Measurements from ENCODE around the gene KRT6B.
"Not testable (repeated sequence)": the region's sequence is repeated elsewhere in the genome, so short reads cannot be mapped to it uniquely, and the experiment has no call there.

Gene KRT6B

DNA sequence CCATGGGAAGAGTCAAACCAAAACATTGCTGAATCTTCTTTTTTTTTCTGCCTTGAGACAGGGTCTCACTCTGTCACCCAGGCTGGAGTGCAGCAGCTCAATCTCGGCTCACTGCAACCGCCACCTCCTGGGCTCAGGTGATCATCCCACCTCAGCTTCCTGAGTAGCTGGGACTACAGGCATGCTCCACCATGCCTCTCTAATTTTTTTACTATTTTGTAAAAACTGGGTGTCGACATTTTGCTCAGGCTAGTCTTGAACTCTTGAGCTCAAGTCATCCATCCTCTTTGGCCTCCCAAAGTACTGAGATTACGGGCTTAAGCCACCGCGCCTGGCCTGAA lies 16.3 kb downstream of the KRT6B start:
- DNase-seq, result no peak

DNA sequence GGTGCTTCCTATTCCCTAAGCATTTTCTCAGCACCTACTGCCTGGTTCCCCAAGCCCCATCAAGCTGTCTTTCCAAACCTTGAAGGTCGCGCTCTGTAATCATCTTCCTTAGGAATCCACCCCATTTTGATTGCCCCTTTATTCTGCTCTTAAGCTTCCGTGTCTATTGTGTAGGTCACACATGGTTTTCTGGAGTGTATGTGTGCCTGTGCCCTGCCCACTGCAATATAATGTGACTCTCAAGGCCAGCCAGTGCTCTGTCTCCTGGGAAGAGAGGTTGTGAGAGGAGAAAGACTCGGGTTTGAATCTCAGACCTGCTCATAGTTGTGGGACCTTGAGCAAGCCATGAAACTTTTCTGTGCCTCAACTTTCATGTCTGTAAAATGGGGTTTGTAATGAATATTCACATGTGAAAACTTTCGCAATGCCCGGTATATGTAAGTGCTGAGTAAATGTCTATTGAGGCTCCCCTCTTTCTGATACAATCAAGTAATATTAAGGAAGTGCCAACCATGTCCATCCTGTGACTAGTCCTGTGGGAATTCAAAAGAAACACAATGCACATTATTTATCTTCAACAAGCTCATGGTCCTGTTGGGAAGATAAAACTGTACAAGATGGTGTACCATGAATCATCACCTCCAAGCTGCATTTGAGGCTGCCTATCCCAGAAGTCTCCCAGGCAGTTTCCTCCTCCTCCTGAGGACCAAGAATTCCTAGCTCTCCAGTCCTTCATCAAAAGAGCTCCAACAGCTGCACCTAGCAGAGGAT lies 17.0 kb downstream of the KRT6B start:
- DNase-seq, result no peak

DNA sequence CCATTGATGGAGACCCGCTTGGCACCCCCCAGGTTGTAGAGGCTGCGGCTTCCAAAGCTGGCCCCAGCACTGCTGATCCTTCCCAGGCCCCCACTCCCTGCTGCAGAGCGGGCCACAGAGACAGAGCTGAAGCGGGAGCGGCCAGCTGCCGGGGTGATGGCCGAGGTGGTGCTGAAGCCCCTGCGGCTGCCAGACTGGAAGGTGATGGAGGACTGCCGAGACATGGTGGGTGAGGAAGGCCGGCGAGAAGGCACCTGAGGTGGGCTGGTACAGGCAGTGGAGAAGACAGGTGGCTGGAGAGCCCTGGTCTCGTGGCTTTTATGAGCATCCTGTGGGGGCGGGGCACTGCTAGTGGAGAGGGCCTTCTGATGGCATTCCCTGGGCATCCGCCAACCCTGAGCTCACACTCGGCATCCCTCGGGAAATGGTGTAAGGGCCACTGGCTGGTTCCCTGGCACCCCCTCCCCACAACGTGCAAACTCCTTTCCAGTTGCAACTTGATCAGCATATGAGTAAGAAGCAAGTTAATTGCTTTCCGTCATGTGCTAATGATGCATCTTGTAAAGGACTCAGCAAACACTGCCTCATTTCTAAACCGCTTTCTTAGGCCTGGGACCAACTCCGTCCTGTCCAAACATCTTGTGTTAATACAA lies 17.7 kb downstream of the KRT6B start, which contains the start of gene KRT75:
Gene KRT75, minus strand, starts transcription at position 291 of the 653 bp plus-strand sequence. Its CDS starts 67 bp downstream, at position 224.
- DNase-seq, result no peak

DNA sequence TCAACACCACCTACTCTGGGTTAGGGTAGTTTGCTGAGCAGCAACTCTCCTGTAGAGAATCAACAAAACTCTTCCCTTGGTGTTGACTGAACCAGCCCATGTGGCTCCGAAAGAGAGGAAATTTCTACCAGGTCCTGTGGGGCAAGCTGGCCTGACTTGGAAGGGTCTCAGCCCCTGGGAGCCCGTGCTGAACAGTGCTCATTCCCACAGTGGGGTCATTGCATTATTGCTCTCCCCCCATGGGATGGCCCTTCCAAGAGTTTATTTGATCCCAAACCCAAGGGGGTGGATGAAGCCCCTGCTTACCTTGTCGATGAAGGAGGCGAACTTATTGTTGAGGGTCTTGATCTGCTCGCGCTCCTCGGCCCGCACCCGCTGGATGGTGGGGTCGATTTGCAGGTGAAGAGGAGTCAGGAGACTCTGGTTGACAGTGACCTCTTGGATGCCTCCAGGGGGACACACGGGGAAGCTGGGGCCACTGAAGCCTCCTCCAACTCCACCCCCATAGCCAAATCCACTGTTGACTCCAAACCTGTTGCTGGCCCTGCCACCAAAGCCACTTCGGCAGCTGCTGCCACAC lies 18.4 kb downstream of the KRT6B start:
- DNase-seq, result no peak

DNA sequence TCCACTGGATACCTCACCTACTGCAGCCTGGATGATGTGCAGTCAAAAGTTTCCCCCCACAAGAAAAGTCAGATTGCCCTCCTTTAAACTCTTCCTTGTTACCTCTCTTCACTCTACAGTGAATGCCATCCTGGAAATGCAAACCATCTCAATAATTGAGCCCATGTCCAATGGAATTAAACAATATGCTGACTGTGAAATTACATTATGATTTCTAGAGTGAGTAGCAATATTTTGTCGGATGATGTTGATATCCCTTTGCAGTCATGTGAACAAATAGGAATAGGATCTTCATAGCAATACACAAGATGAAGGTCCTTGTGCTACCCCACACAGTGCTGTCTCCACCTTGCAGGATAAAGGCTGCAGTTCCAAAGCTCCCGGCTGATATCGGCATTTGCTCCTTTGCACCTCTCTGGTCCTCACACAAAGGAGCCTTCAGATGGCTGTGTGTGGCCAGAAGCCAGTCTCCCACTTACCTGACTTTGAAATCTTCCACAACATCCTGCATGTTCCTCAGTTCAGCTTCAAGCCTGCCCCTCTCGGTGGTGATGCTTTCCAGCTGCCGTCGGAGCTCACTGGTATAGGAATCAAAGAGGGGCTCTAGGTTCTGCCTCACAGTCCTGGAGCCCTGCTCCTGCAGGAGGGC lies 19.3 kb downstream of the KRT6B start:
- DNase-seq, result no peak

DNA sequence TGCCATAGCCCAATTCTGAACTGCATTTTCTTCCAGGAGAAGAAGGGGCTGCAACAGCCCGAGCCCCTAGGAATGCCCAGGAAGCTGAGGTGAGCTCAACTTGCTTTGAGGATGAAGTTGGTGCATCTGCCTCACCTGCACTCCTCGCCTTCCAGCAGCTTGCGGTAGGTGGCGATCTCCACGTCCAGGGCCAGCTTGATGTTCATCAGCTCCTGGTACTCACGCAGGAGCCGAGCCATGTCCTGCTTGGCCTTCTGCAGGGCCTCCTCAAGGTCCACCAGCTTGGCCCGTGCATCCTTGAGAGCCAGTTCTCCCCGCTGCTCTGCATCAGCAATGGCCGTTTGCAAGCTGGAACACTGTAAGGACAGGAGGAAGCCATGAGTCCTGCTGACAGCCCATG lies 23.8 kb downstream of the KRT6B start:
- no peak for DNase-seq

DNA sequence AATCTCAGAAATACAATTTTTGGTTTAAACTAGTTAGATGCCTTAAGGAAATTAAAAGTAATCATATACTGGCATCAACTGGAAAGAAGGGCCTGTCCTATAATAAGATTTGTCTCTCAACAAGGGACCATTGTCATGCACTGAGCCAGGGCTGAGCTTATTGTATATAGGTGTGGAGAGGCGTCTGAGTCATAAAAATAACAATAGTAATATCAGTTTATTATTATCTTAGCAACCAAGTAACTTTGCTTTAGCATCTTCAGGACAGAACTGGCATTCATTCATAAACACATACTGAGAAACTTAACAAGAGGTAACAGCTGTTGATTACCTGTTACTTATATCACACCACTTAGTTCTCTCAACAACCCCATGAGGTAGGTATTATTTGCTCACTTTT lies 24.9 kb downstream of the KRT6B start:
- DNase-seq, result no peak

DNA sequence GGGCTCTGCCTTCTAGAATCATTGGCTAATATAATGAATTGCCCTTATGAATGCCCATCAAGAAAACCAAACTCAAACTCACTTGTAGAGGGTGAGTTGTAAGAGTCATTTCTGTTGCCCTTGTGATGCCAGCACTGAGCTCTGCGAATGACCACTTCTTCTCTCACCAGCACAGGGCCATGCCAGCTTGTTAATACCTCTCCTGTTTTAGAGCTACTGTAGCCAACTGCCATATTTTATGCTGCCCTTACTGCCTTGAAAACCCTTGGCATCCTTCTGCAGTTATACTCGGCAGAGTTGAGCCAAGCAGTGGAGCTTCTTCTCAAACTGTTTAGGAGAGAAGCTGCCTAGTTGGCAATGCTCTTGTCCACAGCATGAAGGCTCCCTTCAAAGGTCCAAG lies 25.9 kb downstream of the KRT6B start:
- no peak for DNase-seq

DNA sequence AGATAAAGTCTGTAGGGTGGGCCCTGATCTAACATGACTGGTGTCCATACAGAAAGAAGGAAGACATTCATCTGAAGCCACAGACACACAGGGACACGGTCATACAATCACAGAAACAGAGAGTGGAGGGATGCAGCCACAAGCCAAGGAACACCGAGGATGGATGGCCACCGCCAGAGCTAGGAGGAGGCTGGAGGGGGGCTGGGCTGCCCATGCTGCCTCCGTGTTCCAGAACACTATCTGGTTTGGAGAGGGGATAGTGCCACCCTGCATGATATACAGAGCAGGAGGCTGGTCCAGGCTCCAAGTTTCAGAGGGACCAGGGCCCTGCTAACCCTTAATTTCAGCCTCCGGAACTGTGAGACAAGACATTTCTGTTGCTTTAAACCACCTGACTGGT lies 26.5 kb downstream of the KRT6B start:
- DNase-seq, result no peak

DNA sequence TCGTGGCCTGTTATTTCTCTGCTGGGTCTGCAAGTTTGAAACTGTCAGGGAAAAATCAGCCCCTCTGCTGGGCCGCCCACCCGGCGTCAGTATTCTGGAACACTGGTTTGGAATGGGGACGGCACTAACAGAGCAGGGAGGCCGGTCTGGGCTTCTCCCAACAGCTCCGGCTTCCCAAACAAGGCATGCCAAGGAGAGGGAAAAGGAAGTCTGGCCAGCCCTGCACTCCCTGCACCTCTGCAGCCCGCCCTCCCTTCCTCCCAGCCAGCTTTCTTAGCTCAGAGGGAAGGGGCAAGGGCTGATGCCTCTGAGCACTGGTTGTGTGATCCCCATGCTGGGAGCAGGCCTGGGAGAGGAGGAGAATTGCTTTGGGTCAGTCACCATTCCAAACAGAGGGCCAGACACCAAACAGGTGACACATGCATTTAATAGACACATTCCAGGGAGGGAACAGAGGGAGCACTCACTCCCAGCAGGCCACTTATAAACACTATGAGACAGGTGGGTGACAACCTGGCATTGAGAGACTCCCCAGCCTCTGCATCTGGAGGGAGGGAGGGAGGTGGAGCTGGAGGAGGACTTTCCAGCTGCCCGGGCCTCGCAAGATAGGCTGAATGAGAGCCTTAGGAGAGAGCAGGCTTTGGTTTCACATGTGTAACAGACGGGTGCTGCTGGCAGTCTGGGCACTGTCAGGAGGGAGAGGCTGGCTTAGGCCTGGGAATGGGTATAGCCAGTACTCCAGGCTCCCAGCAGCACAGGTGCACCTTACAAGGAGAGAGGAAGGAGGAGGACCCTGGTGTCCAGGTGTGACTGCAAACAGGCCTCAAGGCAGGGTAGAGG lies 28.1 kb downstream of the KRT6B start:
- DNase-seq, result no peak

DNA sequence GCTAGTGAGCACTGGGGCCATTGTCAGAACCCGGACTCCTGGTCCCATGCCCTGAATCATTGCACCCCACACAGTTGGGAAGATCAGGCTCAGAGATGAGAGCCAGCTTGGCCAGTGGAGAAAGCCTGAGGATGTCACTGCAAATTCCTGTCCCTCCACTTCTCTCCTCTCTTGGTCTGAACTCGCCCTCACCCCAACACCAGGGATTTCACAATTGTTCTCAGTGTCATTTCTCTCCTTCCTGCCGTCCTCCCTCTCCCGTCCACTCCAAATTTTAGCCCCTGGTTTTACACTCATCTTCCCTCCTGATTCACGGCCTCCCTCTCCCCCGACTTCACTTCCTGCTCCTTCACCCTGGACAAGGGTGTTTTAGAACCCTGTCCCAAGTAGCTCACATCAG lies 28.9 kb downstream of the KRT6B start:
- no peak for DNase-seq

DNA sequence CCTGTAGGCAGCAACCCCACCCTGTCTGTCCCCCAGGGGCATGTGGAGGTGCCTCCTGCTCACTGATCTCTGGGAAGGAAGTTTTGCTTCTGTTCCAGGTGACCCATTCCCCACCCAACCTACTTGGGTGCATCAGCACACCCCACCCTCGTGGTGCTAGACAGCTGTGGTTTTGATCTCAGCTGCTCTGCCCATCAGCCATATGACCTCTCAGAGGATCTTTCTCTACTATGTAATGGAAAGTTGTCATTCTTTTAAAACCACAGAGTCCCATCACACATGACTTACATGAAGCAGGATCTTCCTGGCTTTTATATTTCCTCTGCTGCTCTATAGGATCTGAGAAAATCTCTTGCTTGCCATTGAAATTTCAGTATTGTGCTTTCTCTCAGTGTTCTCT lies 32.3 kb downstream of the KRT6B start:
- no peak for DNase-seq

DNA sequence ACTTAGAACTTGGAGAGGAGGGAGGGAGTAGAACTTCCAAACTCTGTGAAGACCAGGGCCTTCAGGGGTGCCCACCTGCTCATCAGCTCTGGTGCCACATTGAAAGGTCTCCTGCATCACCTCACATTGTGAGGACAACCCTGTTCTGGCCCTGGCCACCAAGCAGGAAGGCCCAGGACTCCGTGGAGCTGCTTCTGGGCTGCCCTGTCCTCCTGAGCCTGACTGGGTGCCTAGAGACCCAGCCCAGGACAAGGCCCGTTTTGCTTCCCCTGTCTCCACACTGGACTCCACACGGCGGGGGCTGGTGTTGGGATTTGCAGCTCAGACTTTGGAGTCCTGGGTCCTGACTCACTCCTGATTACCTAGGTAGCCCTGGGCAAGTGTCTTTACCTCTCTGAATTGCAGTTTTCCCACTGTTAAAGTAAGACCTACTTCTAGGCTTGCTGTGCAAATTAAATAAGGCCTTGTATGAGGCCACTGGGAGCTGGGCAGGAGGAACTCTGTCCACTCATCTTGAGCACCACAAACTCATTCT lies 33.3 kb downstream of the KRT6B start:
- no peak for DNase-seq

DNA sequence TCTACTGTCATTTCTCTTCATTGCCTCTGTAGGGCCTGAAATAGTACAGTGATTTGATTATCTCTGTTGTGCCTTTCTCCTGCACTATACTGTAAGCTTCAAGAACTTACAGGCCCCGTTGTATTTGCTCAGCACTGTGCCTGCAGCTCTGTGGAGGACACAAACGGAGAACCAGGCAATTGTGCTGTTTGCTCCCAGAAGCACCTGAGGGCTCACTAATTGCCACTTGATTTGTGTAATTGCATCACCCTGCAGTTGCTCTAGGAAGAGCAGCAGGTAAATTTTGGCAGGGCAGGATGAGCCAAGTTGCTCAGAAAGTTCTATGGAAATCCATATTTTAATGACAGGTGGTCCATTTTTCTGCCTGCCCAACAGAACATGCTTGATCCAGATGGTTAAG lies 34.2 kb downstream of the KRT6B start:
- no peak for DNase-seq

DNA sequence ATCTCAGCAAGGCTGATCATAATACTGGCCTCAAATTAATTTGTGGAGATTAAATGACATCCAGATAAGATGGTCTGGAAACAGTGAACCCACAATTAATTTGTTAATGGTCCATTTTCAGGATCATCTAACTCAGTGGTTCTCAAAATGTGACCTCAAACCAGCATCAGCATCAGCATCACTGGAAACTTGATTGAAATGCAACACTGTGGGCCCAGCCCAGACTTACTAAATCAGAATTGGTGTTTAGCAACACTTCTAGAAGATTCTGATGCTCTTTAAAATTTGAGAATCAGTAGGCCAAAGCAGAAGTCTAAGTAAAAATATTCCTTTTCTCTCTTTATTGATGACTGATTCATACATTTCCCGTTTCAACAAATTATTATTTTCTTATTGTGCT lies 35.2 kb downstream of the KRT6B start:
- DNase-seq, result no peak

DNA sequence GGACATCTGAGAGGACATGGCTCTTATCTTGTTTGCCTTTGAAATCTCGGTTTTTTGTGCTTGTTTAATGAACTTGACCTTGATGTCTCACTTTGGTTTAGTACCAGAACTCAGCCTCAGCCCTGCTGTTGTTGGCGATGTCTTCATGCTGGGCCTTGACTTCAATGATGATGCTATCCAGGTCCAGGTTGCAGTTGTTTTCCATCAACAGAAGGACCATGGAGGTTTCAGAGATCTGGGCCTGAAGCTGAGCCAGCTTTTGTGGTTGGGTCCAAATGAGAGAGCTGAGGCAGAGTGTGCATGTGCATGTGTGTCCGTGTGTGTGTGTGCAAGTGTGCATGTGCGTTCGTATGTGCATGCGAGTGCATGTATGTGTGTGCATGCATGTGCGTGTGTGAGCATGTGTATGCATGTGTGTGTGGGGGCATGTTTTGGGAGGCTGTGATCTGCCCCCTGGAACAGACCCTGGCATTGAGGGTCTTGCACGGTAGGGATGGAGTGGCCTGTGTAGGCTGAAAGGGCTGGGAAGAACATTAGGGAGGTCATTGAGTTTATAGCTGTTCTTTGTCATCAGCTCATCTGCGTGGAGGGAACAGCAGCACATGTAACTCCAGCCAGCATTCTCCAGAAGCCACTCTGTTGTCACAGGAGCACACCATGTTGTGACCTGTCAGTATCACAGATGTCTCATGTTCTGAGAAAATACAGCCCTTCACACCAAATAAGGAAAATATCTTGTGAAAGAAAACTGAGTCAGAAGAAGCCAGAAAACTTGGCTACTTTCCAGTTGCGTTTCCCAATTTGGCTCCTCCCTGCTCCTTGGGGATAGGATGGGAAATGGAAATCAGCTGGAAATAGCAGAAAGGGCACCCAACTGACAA lies 35.8 kb downstream of the KRT6B start:
- no peak for DNase-seq

DNA sequence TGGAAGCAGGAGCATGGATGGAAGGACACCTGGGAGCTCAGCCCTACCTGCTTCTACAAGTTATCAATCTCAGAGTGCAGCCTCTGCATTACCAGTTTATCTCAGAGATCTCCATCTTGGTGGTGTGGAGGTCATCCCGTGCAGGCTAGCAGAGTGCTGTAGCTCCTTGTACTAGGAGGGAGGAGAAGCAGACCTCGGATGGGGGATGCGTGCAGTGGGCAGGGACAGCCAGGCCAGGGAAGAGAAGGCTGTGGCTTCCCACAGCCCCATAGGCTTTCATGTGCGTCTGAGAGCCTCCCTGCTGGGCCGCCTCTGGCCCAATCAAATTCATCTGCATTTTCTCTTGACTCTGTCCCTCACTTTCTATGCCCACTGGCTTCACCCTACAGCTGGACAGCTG lies 37.0 kb downstream of the KRT6B start:
- no peak for DNase-seq

DNA sequence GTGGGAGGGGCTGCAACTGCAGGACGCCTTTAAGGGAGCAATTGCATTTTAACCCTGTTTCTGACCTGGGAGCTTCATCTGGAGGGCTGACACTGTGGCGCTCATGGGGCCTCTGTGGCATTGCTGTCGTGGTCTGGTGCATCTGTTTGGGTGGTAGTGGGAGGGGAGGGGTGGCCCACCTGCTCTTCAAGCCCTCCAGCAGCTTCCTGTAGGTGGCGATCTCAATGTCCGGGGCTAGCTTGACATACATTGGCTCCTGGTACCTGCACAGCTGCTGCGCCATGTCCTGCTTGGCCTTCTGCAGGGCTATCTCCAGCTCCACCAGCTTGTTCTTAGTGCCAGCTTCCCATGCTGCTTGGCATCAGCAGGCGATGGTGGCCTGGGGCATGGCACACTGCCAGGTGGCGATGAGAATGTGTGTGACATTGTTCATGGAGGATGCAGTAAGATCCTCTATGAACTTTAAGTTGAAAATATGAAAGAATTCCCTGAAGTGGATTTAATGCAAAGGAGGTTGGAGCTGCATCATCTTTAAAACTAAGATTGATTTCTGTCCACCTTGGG lies 38.1 kb downstream of the KRT6B start:
- DNase-seq, result no peak

DNA sequence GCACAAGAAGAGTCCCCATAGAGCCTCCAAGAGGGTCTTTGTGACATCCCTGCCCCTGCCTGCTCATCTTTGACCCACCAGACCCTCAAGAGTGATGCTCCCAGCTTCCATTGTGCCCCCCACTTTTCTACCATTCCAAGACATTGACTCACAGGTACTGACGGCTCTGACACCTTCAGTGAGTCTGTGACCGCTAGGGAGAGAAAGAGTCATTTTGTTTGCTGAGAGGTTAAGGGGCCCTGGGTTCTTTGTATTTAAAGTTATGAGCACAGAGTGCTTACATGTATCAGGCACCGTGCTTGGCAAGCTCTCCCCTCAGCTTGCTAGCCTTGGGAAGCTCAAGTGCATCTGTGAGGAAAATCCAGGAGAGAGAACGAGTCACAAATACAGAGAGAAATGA lies 38.7 kb downstream of the KRT6B start:
- no peak for DNase-seq

DNA sequence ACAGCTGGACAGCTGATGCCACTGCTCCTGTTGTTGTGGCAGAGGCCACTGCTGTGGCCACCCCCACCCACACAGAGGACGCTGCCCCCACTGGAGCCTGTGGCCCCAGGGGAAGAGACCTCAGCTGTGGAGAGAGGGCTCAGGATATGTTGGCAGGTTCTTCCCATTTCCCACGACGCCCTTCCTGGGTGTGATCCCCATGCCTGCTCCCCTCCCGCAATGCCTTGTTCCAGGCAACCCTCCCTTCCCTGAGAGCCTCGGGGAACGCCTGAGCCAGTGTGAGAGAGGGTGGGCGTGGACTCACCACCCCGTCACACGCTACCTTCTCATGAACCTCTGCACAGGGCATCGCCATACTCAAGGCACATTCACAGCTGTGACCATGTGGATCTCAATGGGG lies 40.1 kb downstream of the KRT6B start:
- no peak for DNase-seq

DNA sequence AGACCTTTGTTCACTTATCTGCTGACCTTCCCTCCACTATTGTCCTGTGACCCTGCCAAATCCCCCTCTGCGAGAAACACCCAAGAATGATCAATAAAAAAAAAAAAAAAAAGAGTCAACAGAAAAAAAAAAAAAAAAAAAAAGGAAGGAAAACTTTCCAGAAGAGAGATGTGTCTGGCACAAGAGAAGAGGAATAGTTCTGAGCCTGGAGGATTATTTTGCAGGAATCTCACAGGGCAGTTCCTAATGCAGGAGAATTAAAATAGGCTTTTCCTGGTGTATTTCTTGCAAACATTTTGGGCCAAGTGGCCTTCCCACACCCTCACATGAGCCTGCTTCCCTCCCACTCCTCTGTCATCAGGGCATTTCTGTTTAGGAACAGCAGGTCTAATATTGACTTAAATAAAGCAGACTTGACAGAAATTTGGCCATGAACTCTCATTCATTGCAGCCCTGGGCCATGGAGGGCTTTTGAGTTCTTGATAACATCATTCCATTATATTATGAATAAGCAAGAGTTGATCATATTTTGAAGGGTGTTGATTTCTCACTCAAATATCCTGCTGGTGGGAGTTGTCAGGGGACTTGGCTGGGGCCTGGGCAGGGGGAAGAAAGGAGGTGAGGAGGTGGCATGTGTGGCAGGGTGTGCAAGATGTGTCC lies 41.2 kb downstream of the KRT6B start:
- DNase-seq, result not testable (repeated sequence)

Measured in NCI-H1048 (cell line).